Heart left ventricle (tissue), 16 donors: ENCODE results near the gene RUNX1. TPM values are rescaled to one million over a fixed set of nuclear protein-coding genes. Genes with fewer than 3 reads are reported as not detected.

ENCODE experiments used
- ATAC-seq, 4 donors: fragments of 200-7000 bp; cut with Tn5 transposase; one replicate each; pipeline ENCODE4 v1.9.1; 2020 to 2022; ENCODE audit warnings: moderate library complexity in 4 of 4, mild to moderate bottlenecking in 3 of 4, moderate number of reproducible peaks in 1 of 4
- DNase-seq, 5 donors: peaks; one replicate each; pipeline ENCODE4 v3.0.0-alpha.2; 2020
- H3K27ac ChIP-seq, 12 donors: fragments of 200-600 bp; sonication (generic) in 4 of 12; one replicate each; pipeline versions ENCODE4 v1.5.0 to v1.8.0; 2016 to 2022; ENCODE audit warnings: mild to moderate bottlenecking in 2 of 12
- H3K27me3 ChIP-seq, 9 donors: fragments of 200-600 bp; sonication (generic) in 2 of 9; one replicate each; pipeline versions ENCODE4 v1.5.1 to v1.8.0; 2016 to 2022; ENCODE audit warnings: mild to moderate bottlenecking in 3 of 9
- H3K36me3 ChIP-seq, 9 donors: fragments of 200-600 bp; sonication (generic) in 2 of 9; one replicate each; pipeline versions ENCODE4 v1.5.0 to v1.8.0; 2018 to 2022; ENCODE audit warnings: mild to moderate bottlenecking in 2 of 9
- H3K4me1 ChIP-seq, 12 donors: fragments of 200-600 bp; sonication (generic) in 4 of 12; one replicate each; pipeline versions ENCODE4 v1.5.0 to v1.8.0; 2016 to 2022; ENCODE audit warnings: mild to moderate bottlenecking in 3 of 12
- H3K4me3 ChIP-seq, 12 donors: fragments of 200-600 bp; sonication (generic) in 4 of 12; one replicate each; pipeline versions ENCODE4 v1.5.0 to v1.8.0; 2017 to 2022; ENCODE audit warnings: mild to moderate bottlenecking in 9 of 12, moderate library complexity in 4 of 12
- H3K9me3 ChIP-seq, 12 donors: fragments of 200-600 bp; sonication (generic) in 4 of 12; one replicate each; pipeline versions ENCODE4 v1.5.0 to v1.8.0; 2016 to 2022; ENCODE audit warnings: mild to moderate bottlenecking in 1 of 12
- CTCF ChIP-seq, 12 donors: fragments of 200-600 bp; sonication (generic) in 4 of 12; IDR thresholded peaks; one replicate each; pipeline versions ENCODE4 v1.5.0 to v1.8.0; 2018 to 2022; ENCODE audit warnings: antibody characterized with exemption in 12 of 12, mild to moderate bottlenecking in 5 of 12
- POLR2A ChIP-seq, 2 donors: fragments of 450-650 bp; IDR thresholded peaks; one replicate each; pipeline ENCODE4 v1.6.1; 2017; ENCODE audit warnings: antibody characterized with exemption in 2 of 2, mild to moderate bottlenecking in 2 of 2, moderate library complexity in 2 of 2
- whole genome bisulfite sequencing, 4 donors: extraction: QIAGEN DNeasy Blood & Tissue Kit in 2 of 4; methylation state at CpG; one replicate each; pipeline versions ENCODE4 v1.1.5 to v1.1.7; 2013 to 2018; 5-methylcytosine and 5-hydroxymethylcytosine counted together
- intact Hi-C, 10 donors: fragments of 100-400 bp; cut with DNase I; formaldehyde crosslinking; loops; one replicate each; pipeline versions ENCODE4 v1.11.1 to v1.14.2; 2022
- polyA plus RNA-seq, 2 donors: library from polyadenylated mRNA; stranded (reverse); fragments of 200-250 nt; gene quantifications; one replicate each; pipeline ENCODE4 v1.2.3, GENCODE V29; 2013
- total RNA-seq, 9 donors: library from RNA; depleted of rRNA in 2 of 9; stranded (reverse); fragments of >200 nt in 2 of 9; fragmentation: NEBNext Ultra II Directional in 3 of 9; extraction: Animal tissue kit (Norgen Biotek cat#: 25700) in 3 of 9; gene quantifications; one replicate each; pipeline versions ENCODE4 v1.1.0 to v1.2.4, GENCODE V29; 2016 to 2023
- donor health status: ischemic (EF 13 %, LVEDD 7.1; RV severe dilation, severe dysfunction).
- donor health status: healthy with polysubstance abuse.
- donor health status: DM: no; HTN: yes; CAD: no.
- donor health status: DM: no; HTN: no; CAD: no.
- donor health status: ischemic (EF 25% LVEDD 6.9; RV normal size, moderate dysfunction).
- donor health status: ischemic (EF 25% LVEDD 5.7; RV mildly dilated, moderate dysfunction).
- donor health status: healthy.
- donor health status: DM: yes; HTN: yes; CAD: no.
- donor health status: ischemic (EF 35%, LVEDD 5.7; RV mildly dilated, moderate dysfunction).
- donor health status: nonischemic (EF 11% LVEDD 7.7; RV severe dilation, severe dysfunction).
- donor health status: DM: yes; HTN: yes; CAD: no.
- donor health status: PGD.
- donor health status: ischemic (EF 29% LVEDD 5.4; RV normal size, mild dysfunction).
- donor health status: nonischemic (EF 23%, LVEDD 6.1; RV moderate dilation, normal function).

Gene RUNX1
- total and polyA plus RNA-seq, 11 donors: 0.61 to 54.5 (median 4.1) TPM

- DNase-seq (no peak), ATAC-seq (no peak)
- Histone ChIP-seq H3K4me1 (no peaks in the 10 kb centered on the region), H3K27me3 (no peaks in the 10 kb centered on the region), H3K9me3 (peaks cover 0 to 2% (median 0%) of the 10 kb centered on the region in 12 donors), H3K4me3 (no peak overlapping the region), H3K27ac (no peak overlapping the region), H3K36me3 (no peaks in the 10 kb centered on the region)
- intact Hi-C loops: no loop called here
- no peak for TF ChIP-seq CTCF (IDR thresholded peaks at IDR 0.05)
- TF ChIP-seq POLR2A (IDR thresholded peaks at IDR 0.05): no peak
- WGBS, 4 donors: 87 to 91% (median 88%) methylated on average over 7 of the region's 7 CpGs
These were observed 273.3 kb downstream of the RUNX1 start for GRCh38 chr21:34775793-34776192.

GRCh38 chr21:34774750-34775149 lies 274.4 kb downstream of the RUNX1 start:
- peaks cover 0 to 2% (median 0%) of the 10 kb centered on the region in 12 donors for H3K9me3 ChIP-seq

DNA sequence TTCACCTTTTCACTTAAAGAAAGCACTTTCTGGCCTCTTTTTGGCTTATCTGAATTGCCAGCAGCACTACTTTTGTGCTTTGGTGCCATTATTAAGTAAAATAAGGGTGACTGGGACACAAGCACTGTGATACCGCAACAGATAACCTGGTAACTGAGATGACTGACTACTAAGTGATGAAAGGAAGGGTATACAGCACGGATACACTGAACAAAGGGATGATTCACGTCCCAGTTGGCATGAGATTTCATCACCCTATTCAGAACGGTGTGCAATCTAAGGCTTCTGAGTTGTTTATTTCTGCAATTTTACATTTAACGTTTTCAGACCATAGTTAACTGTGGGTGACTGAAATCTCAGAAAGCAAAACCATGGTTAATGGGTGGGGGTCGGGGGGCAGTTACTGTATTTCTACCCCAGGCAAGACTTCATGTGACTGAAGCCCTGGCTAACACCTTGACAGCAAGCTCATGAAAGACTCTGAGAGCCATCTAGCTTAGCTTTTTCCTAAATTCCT lies 277.5 kb downstream of the RUNX1 start:
- intact Hi-C loops: no loop called here
- Histone ChIP-seq H3K27me3 (no peaks in the 10 kb centered on the region), H3K4me1 (no peaks in the 10 kb centered on the region), H3K36me3 (no peaks in the 10 kb centered on the region), H3K4me3 (no peak overlapping the region), H3K27ac (no peak overlapping the region), H3K9me3 (peaks cover 0 to 2% (median 0%) of the 10 kb centered on the region in 12 donors)
- DNase-seq: no peak
- no peak for ATAC-seq
- 48 to 60% (median 57%) methylated on average over 6 of the region's 6 CpGs for WGBS, 4 donors
- TF ChIP-seq CTCF (IDR thresholded peaks at IDR 0.05): no peak
- no peak for TF ChIP-seq POLR2A (IDR thresholded peaks at IDR 0.05)

More at GRCh38 chr21:34774750-34775149, 274.4 kb downstream of the RUNX1 start:
- no peaks in the 10 kb centered on the region for H3K4me1 ChIP-seq
- no peak overlapping the region for H3K4me3 ChIP-seq
- 78 to 84% (median 81%) methylated on average over 2 of the region's 2 CpGs for WGBS, 4 donors
- no peak for ATAC-seq
- intact Hi-C loops: no loop called here
- TF ChIP-seq POLR2A (IDR thresholded peaks at IDR 0.05) (no peak), CTCF (IDR thresholded peaks at IDR 0.05) (no peak)
- H3K36me3 ChIP-seq: no peaks in the 10 kb centered on the region
- H3K27me3 ChIP-seq: no peaks in the 10 kb centered on the region
- no peak overlapping the region for H3K27ac ChIP-seq
- no peak for DNase-seq

- ATAC-seq (no peak), DNase-seq (no peak)
- H3K4me1 ChIP-seq: no peaks in the 10 kb centered on the region
- 66 to 72% (median 71%) methylated on average over 4 of the region's 4 CpGs for WGBS, 4 donors
- peaks cover 0 to 2% (median 0%) of the 10 kb centered on the region in 12 donors for H3K9me3 ChIP-seq
- no peak overlapping the region for H3K4me3 ChIP-seq
- TF ChIP-seq POLR2A (IDR thresholded peaks at IDR 0.05): no peak
- H3K27me3 ChIP-seq: no peaks in the 10 kb centered on the region
- H3K36me3 ChIP-seq: no peaks in the 10 kb centered on the region
- no peak overlapping the region for H3K27ac ChIP-seq
- intact Hi-C loops: no loop called here
These were observed 278.5 kb downstream of the RUNX1 start for GRCh38 chr21:34770576-34770975.

GRCh38 chr21:34768326-34768725 lies 280.8 kb downstream of the RUNX1 start:
- DNase-seq (no peak), ATAC-seq (no peak)
- H3K9me3 ChIP-seq: peaks cover 0 to 11% (median 0%) of the 10 kb centered on the region in 12 donors
- no peak overlapping the region for H3K4me3 ChIP-seq
- H3K27me3 ChIP-seq: no peaks in the 10 kb centered on the region
- intact Hi-C loops: no loop called here
- H3K27ac ChIP-seq: no peak overlapping the region
- no peaks in the 10 kb centered on the region for H3K36me3 ChIP-seq
- no peaks in the 10 kb centered on the region for H3K4me1 ChIP-seq
- TF ChIP-seq POLR2A (IDR thresholded peaks at IDR 0.05) (no peak), CTCF (IDR thresholded peaks at IDR 0.05) (no peak)
- WGBS, 4 donors: 88 to 95% (median 93%) methylated on average over 3 of the region's 3 CpGs
